HG03135 (cell line): Measurements from ENCODE around the gene PAQR3.
"Not testable (repeated sequence)": the region's sequence is repeated elsewhere in the genome, so short reads cannot be mapped to it uniquely, and the experiment has no call there.

Experiments
- ATAC-seq: cut with Tn5 transposase; IDR thresholded peaks from one replicate; pipeline ENCODE4 v1.9.1; 2021; ENCODE audit warnings: mild to moderate bottlenecking, moderate library complexity; ENCODE audit not compliant: unreplicated experiment

PAQR3 gene

DNA sequence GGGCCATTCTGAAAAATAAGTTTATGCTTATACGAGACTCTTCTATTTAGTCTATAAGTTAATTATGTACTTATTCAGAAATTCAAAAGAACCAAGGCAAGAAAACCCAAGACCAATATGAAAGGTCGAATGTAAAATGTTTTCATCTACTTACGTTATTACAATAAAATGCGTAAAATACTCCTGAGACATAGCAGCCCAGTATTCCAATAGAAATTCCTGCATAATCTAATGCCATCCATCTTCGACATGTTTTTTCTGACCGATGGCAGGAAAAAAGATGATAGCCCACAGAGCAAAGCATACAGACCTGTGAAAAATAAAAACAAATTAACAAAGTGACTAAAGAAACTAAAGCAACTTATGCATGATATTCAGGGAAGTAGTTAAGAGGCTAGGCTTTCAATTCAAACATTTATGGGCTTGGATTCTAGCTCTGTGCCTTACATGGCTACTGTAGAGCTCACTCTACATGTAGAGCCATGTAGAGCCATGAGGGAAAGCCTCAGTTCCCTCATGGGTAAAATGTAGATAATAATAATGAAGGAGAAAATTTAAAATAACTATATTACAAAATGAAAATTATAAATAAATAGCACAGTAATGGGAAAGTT lies 9.1 kb downstream of the PAQR3 start:
- no peak for ATAC-seq

DNA sequence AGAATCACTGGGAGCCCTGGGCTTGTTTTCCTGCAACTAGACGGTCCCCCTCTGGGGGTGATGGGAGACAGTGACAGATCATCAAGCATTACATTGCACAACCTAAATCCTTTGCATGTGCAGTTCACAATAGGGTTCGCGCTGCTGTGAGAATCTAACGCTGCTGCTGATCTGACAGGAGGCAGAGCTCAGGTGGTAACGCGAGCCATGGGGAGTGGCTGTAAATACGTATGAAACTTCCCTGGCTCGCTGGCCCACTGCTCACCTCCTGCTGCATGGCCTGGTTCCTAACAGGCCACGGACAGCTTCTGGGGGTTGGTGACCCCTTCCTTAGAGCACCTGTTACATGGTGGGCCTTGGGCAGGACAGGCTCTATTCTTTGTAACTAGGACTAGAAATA lies 10.4 kb downstream of the PAQR3 start:
- ATAC-seq, result no peak

DNA sequence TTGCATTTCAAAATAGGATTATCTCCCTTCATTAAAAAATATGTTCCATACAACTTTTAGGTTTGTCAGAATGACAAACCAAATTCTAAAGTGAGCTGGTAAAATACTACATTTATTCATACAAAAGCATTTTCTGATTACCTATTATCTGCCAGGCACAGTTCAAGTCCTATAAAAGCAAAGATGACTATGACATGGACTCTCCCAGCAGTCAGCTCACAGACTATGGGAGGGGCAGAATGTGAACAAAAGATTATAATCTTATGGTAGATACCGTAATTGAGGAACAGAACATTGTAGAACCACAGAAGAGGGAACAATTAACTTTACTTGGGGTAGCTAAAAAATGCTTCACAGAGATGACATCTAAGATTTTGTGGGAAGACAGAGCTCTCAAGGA lies 12.4 kb downstream of the PAQR3 start:
- no peak for ATAC-seq

DNA sequence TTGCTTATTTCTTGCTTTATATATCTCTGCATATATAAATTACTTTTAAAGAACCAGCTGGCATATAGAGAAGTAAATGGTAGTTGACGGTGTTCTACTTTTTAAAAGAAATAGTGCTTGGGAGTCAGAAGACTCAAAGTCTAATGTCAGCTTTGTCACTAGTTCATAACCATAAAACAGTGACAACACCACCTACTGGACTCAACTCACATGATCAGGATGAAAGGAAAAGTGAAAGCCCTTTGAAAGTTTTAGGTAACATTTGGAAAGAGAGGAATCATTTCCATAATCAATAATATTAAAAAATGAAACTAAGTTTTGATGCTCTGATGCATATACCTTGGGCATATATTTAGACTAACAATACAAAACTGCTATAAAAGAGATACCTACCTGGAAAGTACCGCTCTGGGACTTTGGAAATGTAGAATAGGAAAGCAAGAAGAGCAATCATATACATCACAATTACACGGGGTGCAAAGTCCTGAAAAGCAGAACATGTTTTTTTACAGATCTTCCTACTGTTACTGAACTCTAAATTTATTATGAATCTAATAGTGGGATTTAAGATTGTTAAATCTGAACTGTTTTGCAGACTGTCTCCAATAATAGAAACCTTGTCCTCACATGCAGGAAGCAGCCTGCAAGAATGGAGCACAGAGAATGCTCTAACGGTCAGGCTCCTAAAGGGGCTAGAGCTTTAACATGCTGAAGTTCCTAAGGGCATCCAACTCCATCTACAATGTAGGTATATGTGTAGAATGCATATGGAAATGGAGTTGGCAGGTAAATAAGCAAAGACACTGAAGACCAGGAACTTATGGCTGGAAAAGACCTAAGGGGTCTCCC lies 15.6 kb downstream of the PAQR3 start:
- peak; percentile 55 for ATAC-seq

DNA sequence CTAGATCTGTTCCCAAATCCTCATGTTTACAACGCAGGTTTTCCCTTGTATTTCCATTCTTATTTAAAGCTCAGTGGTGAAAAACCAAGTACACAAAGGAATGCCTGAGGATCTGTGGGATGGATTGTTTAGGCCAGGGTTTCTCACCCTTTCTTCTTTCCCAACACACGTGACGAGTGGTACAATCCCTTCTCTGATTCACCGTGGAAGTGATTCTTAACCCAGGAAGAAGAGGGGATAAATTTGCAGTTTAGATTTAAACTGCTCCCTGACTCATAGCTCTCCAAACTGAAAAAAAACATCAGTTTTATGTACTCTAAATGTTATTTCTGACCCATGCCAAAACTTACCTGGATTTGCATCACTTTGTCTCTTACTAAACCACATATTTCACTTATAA lies 17.0 kb downstream of the PAQR3 start:
- ATAC-seq, result no peak

DNA sequence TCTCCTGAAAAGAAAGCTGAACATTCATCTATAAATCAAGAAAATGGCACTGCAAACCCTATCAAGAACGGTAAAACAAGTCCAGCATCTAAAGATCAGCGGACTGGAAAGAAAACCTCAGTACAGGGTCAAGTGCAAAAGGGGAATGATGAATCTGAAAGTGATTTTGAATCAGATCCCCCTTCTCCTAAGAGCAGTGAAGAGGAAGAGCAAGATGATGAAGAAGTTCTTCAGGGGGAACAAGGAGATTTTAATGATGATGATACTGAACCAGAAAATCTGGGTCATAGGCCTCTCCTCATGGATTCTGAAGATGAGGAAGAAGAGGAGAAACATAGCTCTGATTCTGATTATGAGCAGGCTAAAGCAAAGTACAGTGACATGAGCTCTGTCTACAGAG lies 28.6 kb downstream of the PAQR3 start:
- ATAC-seq, result no peak

DNA sequence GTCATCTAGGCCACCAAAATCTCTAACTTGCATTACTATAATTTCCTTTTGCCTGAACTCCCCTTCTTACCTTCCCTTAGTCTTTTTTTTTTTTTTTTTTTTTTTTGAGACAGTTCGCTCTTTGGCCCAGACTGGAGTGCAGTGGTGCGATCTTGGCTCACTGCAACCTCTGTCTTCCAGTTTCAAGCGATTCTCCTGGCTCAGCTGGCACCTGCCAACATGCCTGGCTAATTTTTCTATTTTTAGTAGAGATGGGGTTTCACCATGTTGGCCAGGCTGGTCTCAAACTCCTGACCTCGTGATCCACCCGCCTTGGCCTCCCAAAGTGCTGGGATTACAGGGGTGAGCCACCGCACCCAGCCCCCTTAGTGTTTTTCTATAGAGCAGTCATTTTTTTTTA lies 30.3 kb downstream of the PAQR3 start:
- ATAC-seq, result not testable (repeated sequence)

DNA sequence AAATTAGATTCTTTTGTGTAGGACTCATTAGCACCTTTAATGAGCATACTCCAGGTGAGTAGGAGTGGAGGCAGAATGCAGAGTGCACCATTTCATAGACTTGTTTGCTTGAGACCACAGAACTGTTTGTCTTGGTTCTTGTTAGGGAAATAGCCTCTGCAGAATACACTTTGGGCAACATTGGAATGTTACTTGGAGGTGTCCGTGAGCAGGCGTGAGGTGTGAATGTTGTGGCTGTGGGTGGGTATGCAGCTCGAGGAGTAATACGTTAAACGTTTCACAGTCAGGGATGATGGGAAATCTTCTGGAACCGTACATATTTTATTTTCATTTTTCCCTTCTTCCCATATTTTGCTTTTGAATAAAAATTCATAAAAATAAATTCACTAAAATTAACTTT lies 31.6 kb downstream of the PAQR3 start:
- ATAC-seq, result no peak

DNA sequence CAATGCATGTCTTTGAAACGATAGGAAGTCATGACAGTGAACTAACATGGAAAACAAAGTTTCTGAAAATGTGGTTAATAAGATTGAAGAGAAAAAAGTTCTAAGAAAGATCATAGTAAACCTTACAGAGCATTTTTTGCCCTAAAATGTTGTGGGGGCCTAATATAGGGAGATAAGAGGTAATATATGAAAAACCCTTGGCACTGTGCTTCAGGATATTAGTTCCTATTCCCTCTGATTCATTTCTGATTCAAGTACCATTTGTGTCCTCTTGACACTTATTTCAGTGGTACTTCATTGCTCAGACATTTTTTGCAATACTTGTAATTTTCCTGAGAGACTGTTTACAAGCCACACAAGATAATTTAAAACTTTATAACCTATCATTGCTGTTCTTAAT lies 35.1 kb downstream of the PAQR3 start:
- ATAC-seq, result no peak

DNA sequence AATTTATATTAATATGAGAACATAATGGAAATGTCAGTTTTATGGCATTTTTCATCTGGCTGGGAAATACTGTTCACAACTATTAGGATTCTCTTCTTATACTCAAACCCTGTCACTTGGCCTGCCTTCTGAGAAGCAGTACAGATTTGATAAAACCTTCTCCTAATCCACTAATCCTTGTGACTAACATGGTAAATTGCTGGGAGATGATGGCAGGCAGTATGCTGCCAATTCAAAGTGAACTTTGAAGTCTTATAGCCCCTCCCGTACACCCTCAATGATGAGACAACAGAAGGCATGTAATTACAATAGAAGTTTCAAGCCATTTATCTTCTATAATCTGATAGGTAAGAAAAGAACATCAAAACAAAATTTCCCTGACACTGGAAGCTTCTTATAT lies 36.9 kb downstream of the PAQR3 start:
- no peak for ATAC-seq

DNA sequence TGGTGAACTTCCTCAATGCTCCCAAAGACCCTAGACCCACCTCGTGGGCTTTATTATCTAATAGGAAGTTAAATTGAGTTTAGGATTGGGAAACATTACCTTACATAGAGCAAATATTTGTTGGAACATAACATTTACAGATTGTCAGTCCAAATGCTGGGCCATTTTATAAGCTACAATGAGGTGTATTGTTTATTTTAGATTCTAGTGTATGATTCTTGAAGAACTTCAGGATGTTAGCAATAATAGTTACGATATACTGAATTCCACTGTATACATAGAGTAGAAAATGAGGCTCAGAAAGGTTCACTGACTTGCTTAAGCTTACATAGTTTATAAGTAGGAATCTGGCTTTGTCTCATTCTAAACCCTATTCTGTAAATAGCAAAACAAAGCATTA lies 37.4 kb downstream of the PAQR3 start:
- no peak for ATAC-seq

DNA sequence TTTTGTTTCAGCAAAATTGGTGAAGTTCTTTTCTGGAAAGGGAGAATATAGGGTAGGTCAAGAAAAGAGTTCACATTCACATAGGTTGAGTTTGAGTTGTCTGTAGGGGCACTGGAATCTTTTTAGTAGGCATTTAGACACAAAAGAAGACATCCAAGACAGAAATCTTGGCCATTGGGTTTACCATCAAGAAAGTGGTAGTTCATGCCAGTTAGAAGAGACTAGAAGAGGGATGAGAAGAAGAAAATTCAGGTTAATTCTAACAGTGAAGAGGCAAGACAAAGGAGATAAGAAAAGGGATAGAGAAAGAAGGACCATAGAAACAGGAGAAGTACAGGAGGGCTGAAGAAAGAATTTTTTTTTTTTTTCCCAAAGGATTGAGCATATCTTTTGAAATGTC lies 39.9 kb downstream of the PAQR3 start:
- no peak for ATAC-seq

DNA sequence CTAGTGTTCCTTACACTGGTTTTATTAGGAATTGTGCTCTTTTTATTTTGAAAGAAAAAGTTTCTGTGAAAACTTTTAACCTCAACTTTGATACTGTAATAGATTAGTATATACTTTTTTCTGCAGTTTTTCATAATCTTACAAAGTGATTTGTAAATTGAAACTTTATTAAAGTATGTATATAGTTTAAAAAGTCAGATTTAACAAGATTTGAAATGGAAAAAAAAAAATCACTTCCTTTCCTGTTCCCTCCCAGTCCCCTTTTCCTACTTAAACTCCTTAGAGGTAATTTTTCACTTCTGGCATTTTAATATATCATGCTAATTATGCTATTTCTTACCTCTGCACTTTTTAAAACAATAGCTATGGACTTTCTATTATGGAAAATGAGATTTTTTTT lies 49.3 kb downstream of the PAQR3 start:
- ATAC-seq, result no peak

DNA sequence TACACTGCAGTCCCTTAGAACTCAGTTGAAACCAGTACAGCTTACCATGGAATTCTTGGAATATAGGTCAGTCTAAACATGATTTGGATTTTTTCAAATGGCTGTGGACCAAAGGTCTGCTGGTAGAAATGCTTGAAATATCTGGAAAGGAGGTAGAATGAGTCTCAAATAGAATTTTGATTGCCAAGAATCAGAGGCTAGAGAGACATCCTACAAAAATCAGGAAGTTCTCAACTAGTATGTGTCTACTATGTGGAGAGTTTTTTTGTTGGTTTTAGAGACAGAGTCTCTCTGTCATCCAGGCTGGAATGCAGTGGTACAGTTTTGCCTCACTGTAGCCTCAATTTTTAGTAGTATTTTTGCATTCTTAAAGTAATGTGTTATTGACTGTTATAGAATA lies 53.6 kb downstream of the PAQR3 start:
- ATAC-seq, result no peak

DNA sequence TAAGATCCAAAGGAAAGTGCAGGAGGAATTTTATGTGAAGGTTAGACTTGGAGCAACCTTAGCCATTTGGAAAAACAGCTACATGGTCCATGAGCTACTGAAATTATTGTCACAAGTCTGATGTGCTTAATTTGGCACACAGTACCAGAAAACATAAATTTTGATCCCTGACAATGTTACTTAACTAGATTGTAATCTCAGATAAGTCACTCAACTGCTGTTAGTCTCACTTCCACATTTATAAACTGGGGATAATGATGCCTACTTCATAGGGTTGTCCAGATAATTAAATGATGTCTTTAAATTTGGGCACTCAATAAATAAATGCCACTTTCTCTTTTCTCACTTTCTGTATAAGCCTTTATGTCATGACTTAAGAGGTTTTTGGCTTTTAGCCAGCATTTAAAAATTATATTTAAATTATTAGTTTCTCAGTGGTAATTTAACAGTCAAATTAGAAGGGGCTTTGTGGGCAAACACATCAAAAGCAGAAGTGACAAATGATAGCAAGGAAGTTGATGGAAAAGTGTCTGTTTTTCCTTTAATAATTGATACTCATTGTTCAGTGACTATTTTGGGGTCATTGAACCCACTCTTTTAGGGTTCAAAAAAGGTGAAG lies 58.3 kb downstream of the PAQR3 start:
- ATAC-seq, result no peak

DNA sequence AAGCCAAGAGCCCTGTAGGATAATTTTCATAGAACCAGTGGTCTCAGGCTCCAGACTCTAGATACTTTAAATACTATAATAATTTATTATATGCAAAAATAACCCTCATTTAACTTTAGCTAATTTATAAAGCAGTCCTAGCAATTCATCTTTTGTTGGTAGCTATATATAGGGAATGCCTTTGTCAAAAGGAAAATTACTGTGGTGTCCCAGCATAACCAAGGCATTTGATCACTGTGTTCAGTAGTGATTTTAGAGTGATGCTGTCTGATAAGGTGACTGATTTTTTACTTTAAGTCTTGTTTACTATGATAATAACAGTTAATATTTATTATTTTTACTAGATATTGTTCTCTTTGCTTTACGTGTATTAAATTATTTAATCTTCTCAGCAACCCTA lies 61.2 kb downstream of the PAQR3 start:
- no peak for ATAC-seq

DNA sequence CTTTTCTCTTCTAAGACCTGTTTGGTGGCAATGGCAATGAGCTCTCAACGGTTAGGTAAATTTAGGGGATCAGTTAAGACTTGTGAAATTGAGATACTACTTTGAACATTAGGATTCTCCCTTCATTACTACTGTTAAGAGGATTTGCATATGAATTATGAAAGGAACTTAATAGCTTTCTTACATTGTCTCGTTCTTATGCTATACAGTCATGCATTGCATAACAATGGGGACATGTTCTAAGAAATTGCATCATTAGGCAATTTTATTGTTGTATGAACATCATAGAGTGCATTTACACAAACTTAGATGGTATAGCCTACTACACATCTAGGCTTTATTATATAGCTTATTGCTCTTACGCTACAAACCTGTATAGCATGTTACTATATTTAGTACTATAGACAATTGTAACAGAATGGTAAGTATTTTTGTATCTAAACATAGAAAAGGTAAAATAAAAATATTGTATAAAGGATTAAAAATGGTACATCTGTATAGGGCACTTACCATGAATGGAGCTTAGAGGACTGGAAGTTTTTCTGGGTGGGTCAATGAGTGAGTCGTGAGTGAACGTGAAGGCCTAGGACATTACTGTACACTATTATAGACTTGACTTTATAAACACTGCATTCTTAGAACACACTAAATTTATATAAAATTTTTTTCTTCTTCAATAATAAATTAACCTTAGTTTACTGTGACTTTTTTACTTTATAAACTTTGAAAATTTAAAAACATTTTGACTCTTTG lies 62.5 kb downstream of the PAQR3 start:
- ATAC-seq, result no peak

DNA sequence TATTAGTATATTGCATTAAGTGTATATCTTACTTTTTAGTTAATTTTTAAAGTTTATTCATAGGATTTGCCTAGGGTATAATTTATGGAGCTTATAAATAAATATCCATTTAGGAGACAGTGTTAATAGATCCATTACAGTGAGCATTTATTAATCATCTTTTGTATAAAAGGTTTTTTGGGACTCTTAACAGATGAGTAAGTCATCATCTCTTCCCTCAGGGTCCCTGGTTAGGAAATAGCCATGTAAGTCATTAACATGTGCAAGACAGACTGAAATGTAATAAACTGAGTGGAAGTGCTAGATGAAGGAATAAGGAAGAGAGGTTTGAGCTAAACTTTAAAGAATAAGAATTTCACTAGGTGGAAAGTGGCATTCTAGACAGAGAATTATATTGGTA lies 69.2 kb downstream of the PAQR3 start:
- ATAC-seq, result no peak

DNA sequence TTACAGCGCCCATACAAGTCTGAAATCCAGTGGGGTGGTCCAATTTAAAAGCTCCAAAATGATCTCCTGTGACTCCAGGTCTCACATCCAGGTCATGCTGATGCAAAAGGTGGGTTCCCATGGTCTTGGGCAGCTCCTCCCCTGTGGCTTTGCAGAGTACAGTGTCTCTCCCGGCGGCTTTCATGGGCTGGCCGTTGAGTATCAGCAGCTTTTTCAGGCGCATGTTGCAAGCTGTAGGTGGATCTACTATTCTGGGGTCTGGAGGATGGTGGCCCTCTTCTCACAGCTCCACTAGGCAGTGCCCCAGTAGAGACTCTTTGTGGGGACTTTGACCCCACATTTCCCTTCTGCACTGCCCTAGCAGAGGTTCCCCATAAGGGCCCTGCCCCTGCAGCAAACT lies 70.5 kb downstream of the PAQR3 start:
- not testable (repeated sequence) for ATAC-seq

DNA sequence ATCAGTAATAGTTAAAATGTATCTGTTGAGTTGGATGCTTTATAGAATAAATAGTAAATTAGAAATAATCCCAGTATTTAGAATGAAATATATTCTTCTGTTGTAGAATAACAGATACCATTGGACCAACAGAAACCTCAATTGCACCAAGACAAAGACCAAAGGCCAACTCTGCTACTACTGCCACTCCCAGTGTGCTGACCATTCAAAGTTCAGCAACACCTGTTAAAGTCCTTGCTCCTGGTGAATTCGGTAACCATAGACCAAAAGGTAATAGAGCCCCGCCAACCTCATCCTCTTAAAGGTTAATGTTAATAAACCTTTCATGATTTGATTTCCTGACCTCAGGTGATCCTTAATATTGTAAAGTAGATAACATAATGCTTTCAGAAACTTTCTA lies 73.8 kb downstream of the PAQR3 start:
- ATAC-seq, result no peak

DNA sequence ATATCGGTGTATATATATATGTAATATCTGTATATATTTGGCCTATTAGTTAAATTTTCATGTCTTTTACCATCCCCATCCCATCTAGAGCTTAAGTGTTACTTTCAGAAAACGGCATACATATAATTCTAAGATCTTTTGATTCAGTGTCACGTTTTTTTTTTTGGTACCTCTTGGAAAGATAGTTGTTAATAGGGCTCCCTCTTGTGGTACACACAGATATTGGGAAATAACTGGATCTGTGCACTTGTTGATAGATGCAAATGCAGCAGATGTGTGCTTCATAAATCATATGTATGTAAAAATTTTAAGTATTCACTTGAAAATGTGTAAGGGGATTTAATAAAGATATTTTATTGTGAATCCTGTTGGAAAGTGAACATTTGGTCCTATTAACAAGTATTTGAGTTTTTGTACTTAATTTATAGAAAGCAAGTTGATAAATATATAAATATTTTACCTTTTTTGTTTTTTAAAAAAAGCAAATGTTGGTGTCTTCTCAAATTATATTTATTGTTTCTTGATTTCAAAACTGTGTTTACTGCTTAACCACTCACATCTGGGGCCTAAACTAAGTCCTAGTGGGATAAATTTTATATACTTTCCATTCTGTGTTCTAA lies 74.7 kb downstream of the PAQR3 start:
- no peak for ATAC-seq
